Ishikawa (cell line): ENCODE results near the gene ZMIZ1.

Experiments used
- CEBPB ChIP-seq: IDR thresholded peaks from 2 replicates; pipeline ENCODE4 v1.6.1; 2012
- CREB1 ChIP-seq: IDR thresholded peaks from 2 replicates; pipeline ENCODE4 v1.6.1; 2012; ENCODE audit warnings: low read depth
- EGR1 ChIP-seq: IDR thresholded peaks from 2 replicates; pipeline ENCODE4 v1.6.1; 2012
- EP300 ChIP-seq: IDR thresholded peaks from 2 replicates; pipeline ENCODE4 v1.6.1; 2012; ENCODE audit warnings: borderline replicate concordance
- FOXM1 ChIP-seq: IDR thresholded peaks from 2 replicates; pipeline ENCODE4 v1.6.1; 2012; ENCODE audit warnings: low read depth, borderline replicate concordance
- MAX ChIP-seq: IDR thresholded peaks from 2 replicates; pipeline ENCODE4 v1.6.1; 2012
- NFIC ChIP-seq: IDR thresholded peaks from 2 replicates; pipeline ENCODE4 v1.6.1; 2012
- RAD21 ChIP-seq: IDR thresholded peaks from 2 replicates; pipeline ENCODE4 v1.6.1; 2012; ENCODE audit warnings: low read depth
- REST ChIP-seq: IDR thresholded peaks from 2 replicates; pipeline ENCODE4 v1.6.1; 2012; ENCODE audit warnings: low read depth, mild to moderate bottlenecking
- TAF1 ChIP-seq: IDR thresholded peaks from 2 replicates; pipeline ENCODE4 v1.6.1; 2012; ENCODE audit warnings: low read depth, mild to moderate bottlenecking
- TCF12 ChIP-seq: IDR thresholded peaks from 2 replicates; pipeline ENCODE4 v1.6.1; 2012; ENCODE audit warnings: low read depth
- TEAD4 ChIP-seq: IDR thresholded peaks from 2 replicates; pipeline ENCODE4 v1.6.1; 2012
- USF1 ChIP-seq: IDR thresholded peaks from 2 replicates; pipeline ENCODE4 v1.6.1; 2012
- YY1 ChIP-seq: IDR thresholded peaks from 2 replicates; pipeline ENCODE4 v1.6.1; 2012; ENCODE audit warnings: low read depth
- ZBTB7A ChIP-seq: IDR thresholded peaks from 2 replicates; pipeline ENCODE4 v1.6.1; 2012; ENCODE audit warnings: low read depth

ZMIZ1 gene

GRCh38 chr10:79089632-79090031, 20.9 kb downstream of the ZMIZ1 start:
- TF ChIP-seq EP300 (no peak), REST (no peak), RAD21 (no peak), USF1 (no peak), TCF12 (no peak), TEAD4 (no peak), EGR1 (no peak), FOXM1 (no peak), CREB1 (no peak), NFIC (no peak), CEBPB (no peak), YY1 (no peak), ZBTB7A (no peak), MAX (no peak)

GRCh38 chr10:79090134-79090803, 21.5 kb downstream of the ZMIZ1 start:
- TF ChIP-seq MAX, result peak; percentile 89
- TF ChIP-seq CREB1, result no peak
- peak; percentile 21; the same call in 1 of the 2 replicates for TF ChIP-seq RAD21
- no peak for TF ChIP-seq TAF1
- no peak for TF ChIP-seq YY1
- 0 out of 2 replicates have a peak, but pooled peaks have one; percentile 19 for TF ChIP-seq USF1
- TF ChIP-seq CEBPB, result peak; percentile 38; the same call in 1 of the 2 replicates
- peak; percentile 33; the same call in 1 of the 2 replicates for TF ChIP-seq EP300
- TF ChIP-seq TEAD4, result peak; percentile 49
- TF ChIP-seq NFIC, result peak; percentile 91
- no peak for TF ChIP-seq FOXM1
- TF ChIP-seq TCF12, result peak; percentile 67
- TF ChIP-seq ZBTB7A, result 0 out of 2 replicates have a peak, but pooled peaks have one; percentile 57
- TF ChIP-seq EGR1, result no peak
- no peak for TF ChIP-seq REST

- TF ChIP-seq NFIC, result no peak
- no peak for TF ChIP-seq USF1
Measured at GRCh38 chr10:79092292-79092896, 23.6 kb downstream of the ZMIZ1 start.

GRCh38 chr10:79093658-79094411, 25.1 kb downstream of the ZMIZ1 start:
- TF ChIP-seq NFIC (no peak), CEBPB (no peak), YY1 (no peak), EP300 (no peak), EGR1 (no peak), RAD21 (no peak), USF1 (no peak), REST (no peak), FOXM1 (no peak), MAX (no peak), CREB1 (no peak), TCF12 (no peak), TEAD4 (no peak), ZBTB7A (no peak), TAF1 (no peak)
